ENCODE measurements around the gene ACSM2B.

GRCh38 chr16:20515688-20516090, 60.5 kb downstream of the ACSM2B start:
- TF ChIP-seq CTCF (conservative IDR thresholded peaks at IDR 0.05 in 1 of 2, IDR thresholded peaks at IDR 0.05 in 1 of 2; ENCODE audit: extremely low read depth in 1 of 2, insufficient read depth in 1 of 2, low read depth in 1 of 2, low read length in 2 of 2) (no peak), EZH2 (IDR thresholded peaks at IDR 0.05; ENCODE audit: borderline replicate concordance, low read length) (no peak)

Measured in mammary epithelial cell (primary cell).